ENCODE measurements around the gene PLCL2.

GRCh38 chr3:17065315-17065714, 180.6 kb downstream of the PLCL2 start:
- TF ChIP-seq CTCF (conservative IDR thresholded peaks at IDR 0.05 in 1 of 2, IDR thresholded peaks at IDR 0.05 in 1 of 2; ENCODE audit: low read depth in 1 of 2, low read length in 2 of 2) (no peak), EZH2 (IDR thresholded peaks at IDR 0.05; ENCODE audit: low read length, missing control alignments) (no peak)
